H9 (cell line): ENCODE results near the gene LAX1. TPM values are rescaled to one million over a fixed set of nuclear protein-coding genes. Genes with fewer than 3 reads are reported as not detected.

ENCODE experiments used
- DNase-seq: peaks from one replicate; pipeline ENCODE4 v3.0.0-alpha.2; 2017
- H2AFZ ChIP-seq: one replicate; pipeline ENCODE4 v1.6.1; 2013; ENCODE audit warnings: mild to moderate bottlenecking, low read length, control low read depth, moderate library complexity
- H2AK5ac ChIP-seq: 2 replicates; pipeline ENCODE4 v1.6.1; 2013; ENCODE audit warnings: low read length, control low read depth, mixed read lengths; ENCODE audit not compliant: insufficient read length
- H2BK120ac ChIP-seq: one replicate; pipeline ENCODE4 v1.6.1; 2013; ENCODE audit warnings: low read depth, mild to moderate bottlenecking, low read length, control low read depth, inconsistent platforms; ENCODE audit not compliant: poor library complexity, severe bottlenecking
- H2BK12ac ChIP-seq: 2 replicates; pipeline ENCODE4 v1.6.1; 2013; ENCODE audit warnings: low read length, control low read depth, mixed read lengths, low read depth; ENCODE audit not compliant: insufficient read length
- H2BK15ac ChIP-seq: 2 replicates; pipeline ENCODE4 v1.6.1; 2013; ENCODE audit warnings: low read depth, low read length, control low read depth
- H2BK20ac ChIP-seq: one replicate; pipeline ENCODE4 v1.6.1; 2013; ENCODE audit warnings: low read depth, mild to moderate bottlenecking, low read length, control low read depth, inconsistent platforms; ENCODE audit not compliant: poor library complexity, severe bottlenecking
- H2BK5ac ChIP-seq: 2 replicates; pipeline ENCODE4 v1.6.1; 2013; ENCODE audit warnings: low read length, control low read depth, mixed read lengths; ENCODE audit not compliant: insufficient read length
- H3K14ac ChIP-seq: 2 replicates; pipeline ENCODE4 v1.6.1; 2013; ENCODE audit warnings: low read length, control low read depth; ENCODE audit not compliant: insufficient read depth
- H3K18ac ChIP-seq: 2 replicates; pipeline ENCODE4 v1.6.1; 2013; ENCODE audit warnings: low read depth, mild to moderate bottlenecking, mixed read lengths, low read length, control low read depth; ENCODE audit not compliant: insufficient read length
- H3K23ac ChIP-seq: 2 replicates; pipeline ENCODE4 v1.6.1; 2013; ENCODE audit warnings: low read length, control low read depth, mixed read lengths, low read depth; ENCODE audit not compliant: insufficient read length
- H3K23me2 ChIP-seq: 2 replicates; pipeline ENCODE4 v1.6.1; 2013; ENCODE audit warnings: low read depth, mild to moderate bottlenecking, mixed read lengths, low read length, control low read depth; ENCODE audit not compliant: insufficient read length, poor library complexity, severe bottlenecking
- H3K27ac ChIP-seq: 2 replicates; pipeline ENCODE4 v1.5.1; 2013; ENCODE audit warnings: low read length, control low read depth, mixed read lengths, low read depth; ENCODE audit not compliant: insufficient read length
- H3K27me3 ChIP-seq: 2 replicates; pipeline ENCODE4 v1.6.1; 2013; ENCODE audit warnings: low read length, control low read depth, inconsistent platforms; ENCODE audit not compliant: insufficient read depth
- H3K4ac ChIP-seq: 2 replicates; pipeline ENCODE4 v1.6.1; 2013; ENCODE audit warnings: low read depth, mild to moderate bottlenecking, control low read depth, inconsistent platforms, low read length, moderate library complexity
- H3K4me1 ChIP-seq: 2 replicates; pipeline ENCODE4 v1.6.1; 2013; ENCODE audit warnings: low read length, control low read depth, inconsistent platforms; ENCODE audit not compliant: insufficient read depth
- H3K4me2 ChIP-seq: 2 replicates; pipeline ENCODE4 v1.6.1; 2013; ENCODE audit warnings: low read length, control low read depth, mixed read lengths; ENCODE audit not compliant: insufficient read length, insufficient read depth
- H3K56ac ChIP-seq: 2 replicates; pipeline ENCODE4 v1.6.1; 2013; ENCODE audit warnings: low read depth, mild to moderate bottlenecking, mixed read lengths, low read length, control low read depth; ENCODE audit not compliant: insufficient read length
- H3K79me1 ChIP-seq: 2 replicates; pipeline ENCODE4 v1.6.1; 2013; ENCODE audit warnings: low read depth, mild to moderate bottlenecking, moderate library complexity, low read length, control low read depth, inconsistent platforms; ENCODE audit not compliant: insufficient read depth, poor library complexity, severe bottlenecking
- H3K79me2 ChIP-seq: 2 replicates; pipeline ENCODE4 v1.6.1; 2013; ENCODE audit warnings: low read length, control low read depth, inconsistent platforms; ENCODE audit not compliant: insufficient read depth
- H3K9ac ChIP-seq: 2 replicates; pipeline ENCODE4 v1.6.1; 2013; ENCODE audit warnings: low read length, control low read depth, mixed read lengths; ENCODE audit not compliant: insufficient read length; ENCODE audit errors: extremely low read depth
- H3K9me3 ChIP-seq: one replicate; pipeline ENCODE4 v1.6.1; 2013; ENCODE audit warnings: low read depth, low read length, inconsistent platforms; ENCODE audit not compliant: control insufficient read depth
- H3T11ph ChIP-seq: one replicate; pipeline ENCODE4 v1.6.1; 2013; ENCODE audit warnings: mild to moderate bottlenecking, low read length, control low read depth, inconsistent platforms
- H4K20me1 ChIP-seq: one replicate; pipeline ENCODE4 v1.6.1; 2013; ENCODE audit not compliant: control insufficient read depth, insufficient read length, insufficient read depth
- H4K5ac ChIP-seq: 2 replicates; pipeline ENCODE4 v1.6.1; 2013; ENCODE audit warnings: low read depth, mild to moderate bottlenecking, mixed read lengths, low read length, control low read depth; ENCODE audit not compliant: insufficient read length
- H4K8ac ChIP-seq: replicated peaks from 2 replicates; pipeline ENCODE4 v1.6.1; 2013; ENCODE audit warnings: low read length, control low read depth, mixed read lengths, low read depth; ENCODE audit not compliant: insufficient read length
- H4K91ac ChIP-seq: 2 replicates; pipeline ENCODE4 v1.6.1; 2013; ENCODE audit warnings: low read depth, mild to moderate bottlenecking, moderate library complexity, mixed read lengths, low read length, control low read depth; ENCODE audit not compliant: insufficient read length
- H3K27ac Mint-ChIP-seq, 3 experiments: 2 replicates in 2 of 3; 3 replicates in 1 of 3; pipeline ENCODE4 v1.8.0; 2020 to 2021; ENCODE audit warnings: mixed read lengths in 3 of 3, mild to moderate bottlenecking in 1 of 3, moderate library complexity in 1 of 3
- H3K27me3 Mint-ChIP-seq: 2 replicates; pipeline ENCODE4 v1.8.0; 2021; ENCODE audit warnings: low read depth, mild to moderate bottlenecking, moderate library complexity, mixed read lengths
- H3K36me3 Mint-ChIP-seq, 3 experiments: 2 replicates in 2 of 3; 3 replicates in 1 of 3; pipeline ENCODE4 v1.8.0; 2020 to 2021; ENCODE audit warnings: low read depth in 3 of 3, mixed read lengths in 3 of 3; ENCODE audit not compliant: insufficient read depth in 1 of 3
- H3K4me1 Mint-ChIP-seq, 2 experiments: 2 replicates each; pipeline ENCODE4 v1.8.0; 2020; ENCODE audit warnings: mixed read lengths in 2 of 2
- H3K4me3 Mint-ChIP-seq, 2 experiments: 2 replicates in 1 of 2; 3 replicates in 1 of 2; pipeline ENCODE4 v1.8.0; 2020 to 2021; ENCODE audit warnings: mild to moderate bottlenecking in 2 of 2, mixed read lengths in 2 of 2, moderate library complexity in 1 of 2
- H3K9me3 Mint-ChIP-seq, 2 experiments: 2 replicates in 1 of 2; 3 replicates in 1 of 2; pipeline ENCODE4 v1.8.0; 2020; ENCODE audit warnings: mild to moderate bottlenecking in 2 of 2, mixed read lengths in 2 of 2, moderate library complexity in 1 of 2
- WGBS: extraction: QIAGEN DNeasy Blood & Tissue Kit; methylation state at CpG from one replicate; pipeline ENCODE4 v1.1.7; 2013; ENCODE audit warnings: missing lambda C conversion rate, low lambda C conversion rate, mixed read lengths; ENCODE audit not compliant: insufficient read length; ENCODE audit errors: extremely low coverage; 5-methylcytosine and 5-hydroxymethylcytosine counted together
- total RNA-seq: library from RNA; stranded (reverse); gene quantifications from 2 replicates; pipeline ENCODE4 v1.2.1, GENCODE V29; 2021
- TF ChIP-seq, protein P1 (sequence below): fragments of 200-600 bp; sonication (generic); conservative IDR thresholded peaks from 3 replicates; pipeline ENCODE4 v1.8.0; 2021; ENCODE audit warnings: antibody characterized with exemption, mild to moderate bottlenecking

LAX1 gene
- total RNA-seq, 1 experiment from 2014 or later: not detected

DNA sequence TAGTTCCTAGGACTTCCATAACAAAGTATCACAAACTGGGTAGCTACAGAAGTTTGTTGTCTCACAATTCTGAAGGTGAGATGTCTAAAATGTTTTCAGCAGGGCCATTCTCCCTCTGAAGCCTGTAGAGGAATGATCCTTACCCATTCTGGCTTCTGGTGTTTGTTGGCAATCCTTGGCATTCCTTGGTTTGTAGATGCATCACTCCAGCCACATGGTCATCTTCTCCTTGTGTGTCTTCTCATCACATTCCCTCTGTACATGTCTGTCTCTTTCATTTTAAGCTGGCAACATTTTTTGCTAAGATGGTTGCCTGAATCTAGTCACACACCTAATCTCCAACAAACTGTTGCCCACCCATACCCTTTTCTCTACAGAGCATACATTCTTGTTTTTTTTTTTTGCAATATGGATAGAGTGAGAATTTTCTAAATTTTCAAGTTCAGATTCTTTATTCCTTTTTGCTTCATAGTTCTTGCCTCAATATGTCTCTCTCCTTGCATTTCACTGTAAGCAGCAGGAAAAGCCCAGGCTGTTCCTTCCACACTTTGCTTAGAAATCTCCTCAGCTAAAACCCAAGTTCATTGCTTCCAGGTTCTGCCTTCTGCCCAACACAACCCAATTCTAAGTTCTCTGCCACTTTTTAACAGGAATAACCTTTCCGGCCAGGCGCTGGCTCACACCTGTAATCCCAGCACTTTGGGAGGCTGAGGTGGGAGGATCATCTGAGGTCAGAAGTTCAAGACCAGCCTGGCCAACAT, 48.8 kb downstream of the LAX1 start:
- H3K4me1 Mint-ChIP-seq: peaks cover 2 to 3% of the 10 kb centered on the region in 2 experiments; a peak in 2 of 4 replicates
- no peak overlapping the region for H3K14ac ChIP-seq
- H3K9me3 ChIP-seq: no peaks in the 10 kb centered on the region
- no peaks in the 10 kb centered on the region for H3K27me3 ChIP-seq
- H3K4me3 Mint-ChIP-seq: no peak overlapping the region
- no peak overlapping the region for H3K23ac ChIP-seq
- H3K27ac Mint-ChIP-seq: 0 out of 7 replicates have a peak overlapping the region, but pooled peaks of 1 of the 3 experiments have one; percentile 65
- H3K36me3 Mint-ChIP-seq: peaks cover 26 to 66% (median 52%) of the 10 kb centered on the region in 3 experiments; a peak in 6 of 7 replicates
- no peak overlapping the region for H3K4me2 ChIP-seq
- H3K56ac ChIP-seq: no peak overlapping the region
- no peak overlapping the region for H3K27ac ChIP-seq
- no peaks in the 10 kb centered on the region for H4K20me1 ChIP-seq
- no peak overlapping the region for H4K91ac ChIP-seq
- H3T11ph ChIP-seq: no peak overlapping the region
- H2BK20ac ChIP-seq: no peak overlapping the region
- H3K27me3 Mint-ChIP-seq: no peaks in the 10 kb centered on the region
- no peak overlapping the region for H2BK5ac ChIP-seq
- H4K8ac ChIP-seq: no peak overlapping the region
- H3K4me1 ChIP-seq: no peaks in the 10 kb centered on the region
- no peaks in the 10 kb centered on the region for H3K79me2 ChIP-seq
- H2BK12ac ChIP-seq: no peak overlapping the region
- H3K4ac ChIP-seq: no peak overlapping the region
- H2BK120ac ChIP-seq: no peak overlapping the region
- H3K23me2 ChIP-seq: no peaks in the 10 kb centered on the region
- no peaks in the 10 kb centered on the region for H3K79me1 ChIP-seq
- peaks cover 0 to 4% of the 10 kb centered on the region in 2 experiments; a peak in 1 of 5 replicates for H3K9me3 Mint-ChIP-seq
- DNase-seq: no peak
- H2AK5ac ChIP-seq: no peak overlapping the region
- TF ChIP-seq, protein P1, sequence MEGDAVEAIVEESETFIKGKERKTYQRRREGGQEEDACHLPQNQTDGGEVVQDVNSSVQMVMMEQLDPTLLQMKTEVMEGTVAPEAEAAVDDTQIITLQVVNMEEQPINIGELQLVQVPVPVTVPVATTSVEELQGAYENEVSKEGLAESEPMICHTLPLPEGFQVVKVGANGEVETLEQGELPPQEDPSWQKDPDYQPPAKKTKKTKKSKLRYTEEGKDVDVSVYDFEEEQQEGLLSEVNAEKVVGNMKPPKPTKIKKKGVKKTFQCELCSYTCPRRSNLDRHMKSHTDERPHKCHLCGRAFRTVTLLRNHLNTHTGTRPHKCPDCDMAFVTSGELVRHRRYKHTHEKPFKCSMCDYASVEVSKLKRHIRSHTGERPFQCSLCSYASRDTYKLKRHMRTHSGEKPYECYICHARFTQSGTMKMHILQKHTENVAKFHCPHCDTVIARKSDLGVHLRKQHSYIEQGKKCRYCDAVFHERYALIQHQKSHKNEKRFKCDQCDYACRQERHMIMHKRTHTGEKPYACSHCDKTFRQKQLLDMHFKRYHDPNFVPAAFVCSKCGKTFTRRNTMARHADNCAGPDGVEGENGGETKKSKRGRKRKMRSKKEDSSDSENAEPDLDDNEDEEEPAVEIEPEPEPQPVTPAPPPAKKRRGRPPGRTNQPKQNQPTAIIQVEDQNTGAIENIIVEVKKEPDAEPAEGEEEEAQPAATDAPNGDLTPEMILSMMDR: no peak
- H3K9ac ChIP-seq: no peak overlapping the region
- no peak overlapping the region for H2BK15ac ChIP-seq
- no peak overlapping the region for H2AFZ ChIP-seq
- H3K18ac ChIP-seq: no peak overlapping the region
- no peak overlapping the region for H4K5ac ChIP-seq
- whole genome bisulfite sequencing: no CpG with 5 or more reads among the region's 2 CpGs
